ENCODE results near the gene ERC2. TPM values are rescaled to one million over a fixed set of nuclear protein-coding genes. Genes with fewer than 3 reads are reported as not detected.

ERC2 gene
- total and polyA plus RNA-seq, 2 of the 13 experiments (the other 11 are each of a cell fraction or from before 2014, with no cell fraction given), result 0.16 to 0.22 TPM

GRCh38 chr3:56291953-56292352 is 176.3 kb downstream of the ERC2 start:
- H2AFZ ChIP-seq (ENCODE audit: low read length), result no peak overlapping the region
- no peaks in the 10 kb centered on the region for H3K9me3 ChIP-seq (ENCODE audit: low read length)
- FAIRE-seq, result no peak
- in situ Hi-C loops (cut with HindIII; ENCODE audit: extremely low pct_ligation_motif_present, low pct_unique_long_range_greater_than_20kb) (no loop called here), intact Hi-C loops (cut with micrococcal nuclease; ENCODE audit: unreplicated experiment) (no loop called here)
- H3K36me3 ChIP-seq (replicated peaks in 1 of 2; ENCODE audit: control insufficient read depth in 1 of 2, insufficient read depth in 2 of 2, low read length in 2 of 2), result no peaks in the 10 kb centered on the region
- DNase-seq (ENCODE audit: low spot score), result no peak
- TF ChIP-seq CENPT (CRISPR knock-in tag; IDR thresholded peaks at IDR 0.05; ENCODE audit: low read depth) (no peak), TFE3 (CRISPR knock-in tag; IDR thresholded peaks at IDR 0.05) (no peak), NKX3-1 (CRISPR knock-in tag; IDR thresholded peaks at IDR 0.05) (no peak), ZNF619 (CRISPR knock-in tag; IDR thresholded peaks at IDR 0.05) (no peak), ZFP36L1 (CRISPR knock-in tag; IDR thresholded peaks at IDR 0.05) (no peak), ZNF563 (CRISPR knock-in tag; IDR thresholded peaks at IDR 0.05) (no peak), MED8 (CRISPR knock-in tag; IDR thresholded peaks at IDR 0.05; ENCODE audit: insufficient replicate concordance) (no peak), MNT (IDR thresholded peaks at IDR 0.05) (no peak), ESRRA (CRISPR knock-in tag; IDR thresholded peaks at IDR 0.05; ENCODE audit: low read depth) (no peak), HIC2 (CRISPR knock-in tag; IDR thresholded peaks at IDR 0.05; ENCODE audit: low read depth) (no peak), ZNF777 (CRISPR knock-in tag; IDR thresholded peaks at IDR 0.05) (no peak), ZNF24 (IDR thresholded peaks at IDR 0.05) (no peak), ZNF629 (CRISPR knock-in tag; conservative IDR thresholded peaks at IDR 0.05) (no peak), TCF7 (IDR thresholded peaks at IDR 0.05; ENCODE audit: low read depth) (no peak), NFE2L2 (IDR thresholded peaks at IDR 0.05; ENCODE audit: low read length) (no peak), MAFF (IDR thresholded peaks at IDR 0.05; ENCODE audit: low read depth, low read length) (no peak), ZNF530 (CRISPR knock-in tag; IDR thresholded peaks at IDR 0.05; ENCODE audit: low read depth) (no peak), THRA (CRISPR knock-in tag; IDR thresholded peaks at IDR 0.05; ENCODE audit: borderline replicate concordance) (no peak), NFE2 (CRISPR knock-in tag; IDR thresholded peaks at IDR 0.05) (no peak), ATF7 (IDR thresholded peaks at IDR 0.05) (no peak), ATF7 (CRISPR knock-in tag; IDR thresholded peaks at IDR 0.05) (no peak)
- WGBS (ENCODE audit: low lambda C conversion rate), result 9% methylated on average over 3 of the region's 3 CpGs
- no peak overlapping the region for H3K4me3 ChIP-seq (replicated peaks in 1 of 3; ENCODE audit: insufficient read depth in 1 of 3, low read depth in 2 of 3, low read length in 3 of 3)
- ChIA-PET CTCF (ENCODE audit: low intra/inter-chr PET ratio, low total read pairs) (no interaction called here), POLR2A (no interaction called here)
- no peak overlapping the region for H3K9ac ChIP-seq (ENCODE audit: insufficient read depth, low read depth, low read length)
- H4K20me1 ChIP-seq (ENCODE audit: insufficient read depth, low read length), result no peaks in the 10 kb centered on the region
- no peaks in the 10 kb centered on the region for H3K79me2 ChIP-seq (ENCODE audit: insufficient read depth, low read length)
- ATAC-seq, result no peak
- H3K27me3 ChIP-seq (ENCODE audit: control insufficient read depth in 1 of 2, insufficient read depth in 2 of 2, low read length in 2 of 2), result peaks cover 1 to 5% of the 10 kb centered on the region in 2 experiments; a peak in 1 of 5 replicates
- H3K4me1 ChIP-seq (ENCODE audit: insufficient read depth, low read length), result no peaks in the 10 kb centered on the region
- BruUV-seq (replicated peaks), result no TSS peak
- no peak overlapping the region for H3K4me2 ChIP-seq (ENCODE audit: low read depth, low read length)
- no peak overlapping the region for H3K27ac ChIP-seq (ENCODE audit: extremely low read length, insufficient read depth, low read length)
